ENCODE results near the gene NR2F1-AS1. TPM values are rescaled to one million over a fixed set of nuclear protein-coding genes. Genes with fewer than 3 reads are reported as not detected.

Gene NR2F1-AS1
- total and polyA plus RNA-seq, 2 donors (not counting 3 experiments of a cell fraction or from before 2014, with no cell fraction given): 4.2 to 13.8 TPM

DNA sequence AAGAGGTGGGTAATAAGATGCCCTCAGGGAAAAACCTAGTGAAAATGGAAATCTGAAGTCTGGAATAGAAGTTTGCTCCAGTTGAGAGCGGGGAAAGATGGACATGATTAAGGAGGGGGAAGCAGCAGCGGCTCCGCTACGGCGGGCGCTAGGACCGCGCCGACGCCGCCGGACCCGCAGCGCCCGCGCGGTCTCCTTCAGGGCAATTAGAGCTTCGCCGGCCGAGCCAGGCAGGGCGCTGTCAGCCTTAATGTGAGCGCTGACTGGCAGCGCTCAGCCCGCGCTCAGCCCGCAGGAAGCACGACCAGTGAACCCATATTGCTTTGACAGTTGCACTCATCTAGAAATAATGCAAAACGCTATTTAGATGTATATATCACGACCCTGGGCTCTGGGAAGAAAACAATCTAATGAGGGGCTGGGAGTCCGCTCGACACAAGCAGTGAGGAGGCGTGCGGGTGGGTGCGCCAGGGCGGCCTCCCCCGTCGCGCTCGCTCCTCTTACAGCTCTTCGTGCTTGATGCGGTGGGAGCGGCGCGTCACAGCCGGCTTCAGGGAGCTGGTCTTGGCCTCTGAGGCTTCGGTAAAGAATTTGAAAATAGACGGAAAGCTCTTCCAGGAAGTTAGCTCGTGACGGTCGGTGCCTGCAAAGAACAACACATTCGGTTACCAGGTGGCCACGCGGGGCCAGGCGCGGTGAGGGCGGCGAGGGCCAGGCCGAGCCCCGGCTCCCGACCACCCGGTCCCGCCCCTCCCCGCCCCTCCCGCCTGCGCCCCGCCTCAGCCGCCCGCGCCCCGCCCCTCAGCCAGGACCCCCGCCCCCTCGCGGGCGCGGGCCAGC is 39.7 kb upstream of the NR2F1-AS1 start:
- Histone ChIP-seq H3K4me2 (ENCODE audit: insufficient read depth, low read length) (peak overlapping the region; percentile 79), H3K36me3 (ENCODE audit: control insufficient read depth in 2 of 2, extremely low read depth in 1 of 2, insufficient read depth in 2 of 2, low read length in 2 of 2) (no peaks in the 10 kb centered on the region), H3K4me1 (ENCODE audit: control insufficient read depth, extremely low read depth, insufficient read depth, low read length) (peaks cover 7% of the 10 kb centered on the region), H3K79me2 (ENCODE audit: control insufficient read depth, insufficient read depth, low read length) (no peaks in the 10 kb centered on the region), H2AFZ (ENCODE audit: low read depth, low read length) (peak overlapping the region; percentile 97), H3K9ac (replicated peaks; ENCODE audit: extremely low read depth, insufficient read depth, low read length) (peak overlapping the region; percentile 70), H3K27me3 (ENCODE audit: control insufficient read depth in 2 of 2, insufficient read depth in 2 of 2, low read length in 2 of 2) (peaks cover 0 to 2% of the 10 kb centered on the region in 2 experiments), H3K9me1 (replicated peaks; ENCODE audit: control insufficient read depth, extremely low read depth, insufficient read depth, low read length) (no peaks in the 10 kb centered on the region), H3K27ac (ENCODE audit: insufficient read depth, low read depth, low read length) (peak overlapping the region; percentile 39), H3K9me3 (replicated peaks; ENCODE audit: control insufficient read depth, insufficient read depth, low read length) (no peaks in the 10 kb centered on the region), H3K4me3 (replicated peaks in 1 of 3; ENCODE audit: insufficient read depth in 1 of 3, low read depth in 1 of 3, low read length in 3 of 3) (peak overlapping the region; percentile 51 to 67 (median 64)), H4K20me1 (replicated peaks; ENCODE audit: control insufficient read depth, extremely low read depth, insufficient read depth, low read length) (no peaks in the 10 kb centered on the region)
- intact Hi-C loops (cut with micrococcal nuclease) (loop anchor here (1.0 to 5.0 kb wide), 5 partner anchors 8 to 180 kb away; partner anchors contain the start of gene NR2F1), dilution Hi-C loops (cut with MboI; ENCODE audit: extremely low pct_ligation_motif_present, low sequenced_read_pairs) (no loop called here)
- CTCF ChIA-PET: interaction anchor here (0.7 to 5.4 kb wide), 12 partner anchors 9 to 1230 kb away, joined by 3 to 43 read pairs (median 4); partner anchors contain the start of gene NR2F1
- POLR2A ChIA-PET: interaction anchor here (0.6 kb wide), 1 partner anchor 38 kb away, joined by 9 read pairs; no protein-coding TSS in a partner anchor
- BruUV-seq (replicated peaks): no TSS peak
- FAIRE-seq (peak; percentile 62), DNase-seq (ENCODE audit: low read depth, low spot score) (peak; percentile 69)
- no peak for TF ChIP-seq FOS (IDR thresholded peaks at IDR 0.05; ENCODE audit: borderline replicate concordance, insufficient read depth, low read length)
- no peak for TF ChIP-seq JUN (IDR thresholded peaks at IDR 0.05; ENCODE audit: borderline replicate concordance, insufficient read depth, insufficient read length, low read depth)
- TF ChIP-seq GATA2 (IDR thresholded peaks at IDR 0.05; ENCODE audit: insufficient read depth, insufficient read length, low read depth, low read length): no peak
- TF ChIP-seq EZH2 (IDR thresholded peaks at IDR 0.05; ENCODE audit: borderline replicate concordance, low read depth, low read length, severe bottlenecking): peak; percentile 27
- TF ChIP-seq POLR2A (IDR thresholded peaks at IDR 0.05; ENCODE audit: low read depth, low read length): no peak
- TF ChIP-seq, protein P1, sequence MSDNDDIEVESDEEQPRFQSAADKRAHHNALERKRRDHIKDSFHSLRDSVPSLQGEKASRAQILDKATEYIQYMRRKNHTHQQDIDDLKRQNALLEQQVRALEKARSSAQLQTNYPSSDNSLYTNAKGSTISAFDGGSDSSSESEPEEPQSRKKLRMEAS (IDR thresholded peaks at IDR 0.05; ENCODE audit: insufficient read depth, insufficient read length): no peak
- no peak for TF ChIP-seq POLR2AphosphoS5 (IDR thresholded peaks at IDR 0.05; ENCODE audit: insufficient read depth, low read depth, low read length)
- TF ChIP-seq MYC (IDR thresholded peaks at IDR 0.05; ENCODE audit: low read depth, low read length): no peak
- TF ChIP-seq, protein P2, sequence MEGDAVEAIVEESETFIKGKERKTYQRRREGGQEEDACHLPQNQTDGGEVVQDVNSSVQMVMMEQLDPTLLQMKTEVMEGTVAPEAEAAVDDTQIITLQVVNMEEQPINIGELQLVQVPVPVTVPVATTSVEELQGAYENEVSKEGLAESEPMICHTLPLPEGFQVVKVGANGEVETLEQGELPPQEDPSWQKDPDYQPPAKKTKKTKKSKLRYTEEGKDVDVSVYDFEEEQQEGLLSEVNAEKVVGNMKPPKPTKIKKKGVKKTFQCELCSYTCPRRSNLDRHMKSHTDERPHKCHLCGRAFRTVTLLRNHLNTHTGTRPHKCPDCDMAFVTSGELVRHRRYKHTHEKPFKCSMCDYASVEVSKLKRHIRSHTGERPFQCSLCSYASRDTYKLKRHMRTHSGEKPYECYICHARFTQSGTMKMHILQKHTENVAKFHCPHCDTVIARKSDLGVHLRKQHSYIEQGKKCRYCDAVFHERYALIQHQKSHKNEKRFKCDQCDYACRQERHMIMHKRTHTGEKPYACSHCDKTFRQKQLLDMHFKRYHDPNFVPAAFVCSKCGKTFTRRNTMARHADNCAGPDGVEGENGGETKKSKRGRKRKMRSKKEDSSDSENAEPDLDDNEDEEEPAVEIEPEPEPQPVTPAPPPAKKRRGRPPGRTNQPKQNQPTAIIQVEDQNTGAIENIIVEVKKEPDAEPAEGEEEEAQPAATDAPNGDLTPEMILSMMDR (IDR thresholded peaks at IDR 0.05; ENCODE audit: extremely low read depth in 1 of 2, insufficient read depth in 1 of 2, low read depth in 1 of 2, low read length in 2 of 2): peak in 1 of 2 donors; percentile 28
